ENCODE data around the gene DIPK1A. TPM values are rescaled to one million over a fixed set of nuclear protein-coding genes. Genes with fewer than 3 reads are reported as not detected.

DIPK1A gene
- total and polyA plus RNA-seq, 2 experiments from 2014 or later = 26.6 to 51.6 TPM

DNA sequence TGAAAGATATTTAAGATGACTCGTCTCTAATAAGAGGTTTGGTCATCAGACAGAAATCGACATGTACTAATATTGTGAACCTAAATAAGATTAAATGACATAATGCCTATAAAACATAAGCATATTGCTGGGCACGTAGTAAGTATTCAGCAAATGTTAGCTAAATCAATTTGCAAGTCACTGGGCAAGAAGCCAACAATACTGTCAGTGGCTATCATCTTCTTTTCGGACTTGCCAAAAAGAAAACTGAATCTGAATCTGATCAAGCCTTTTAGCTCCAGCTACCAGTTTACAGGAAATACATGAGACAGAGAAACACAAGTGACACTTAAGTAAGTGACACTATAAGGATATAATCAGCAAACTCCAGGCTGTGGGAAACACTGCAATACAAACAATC is 83.5 kb downstream of the DIPK1A start:
- H3F3A ChIP-seq (ENCODE audit: insufficient read depth) = no peaks in the 10 kb centered on the region
- in situ Hi-C loops (cut with MboI) = no loop called here
- no peak overlapping the region for H3K27ac ChIP-seq
- H3K9ac ChIP-seq = no peak overlapping the region
- H3K4me2 ChIP-seq (ENCODE audit: unreplicated experiment) = no peak overlapping the region
- H4K20me1 ChIP-seq (ENCODE audit: insufficient read depth) = no peaks in the 10 kb centered on the region
- no peak overlapping the region for H3K4me3 ChIP-seq
- peak; percentile 42 for DNase-seq
- H3K27me3 ChIP-seq (replicated peaks; ENCODE audit: insufficient read depth) = no peaks in the 10 kb centered on the region
- 51 to 54% methylated on average over 4 of the region's 4 CpGs for WGBS, 2 experiments (ENCODE audit: low coverage in 1 of 2, low lambda C conversion rate in 2 of 2, missing lambda C conversion rate in 2 of 2)
- no peaks in the 10 kb centered on the region for H3K79me2 ChIP-seq (ENCODE audit: insufficient read depth)
- TF ChIP-seq EZH2phosphoT487 (IDR thresholded peaks at IDR 0.05; ENCODE audit: insufficient read depth, low read depth) = no peak
- TF ChIP-seq EZH2 (IDR thresholded peaks at IDR 0.05; ENCODE audit: insufficient read depth, poor library complexity, severe bottlenecking) = no peak
- no peaks in the 10 kb centered on the region for H3K9me2 ChIP-seq (ENCODE audit: insufficient read depth)
- no peaks in the 10 kb centered on the region for H3K9me3 ChIP-seq (ENCODE audit: low read depth)
- H3K36me3 ChIP-seq (ENCODE audit: low read depth) = no peaks in the 10 kb centered on the region
- H2AFZ ChIP-seq = no peak overlapping the region
- H3K4me1 ChIP-seq (ENCODE audit: insufficient read depth) = no peaks in the 10 kb centered on the region

DNA sequence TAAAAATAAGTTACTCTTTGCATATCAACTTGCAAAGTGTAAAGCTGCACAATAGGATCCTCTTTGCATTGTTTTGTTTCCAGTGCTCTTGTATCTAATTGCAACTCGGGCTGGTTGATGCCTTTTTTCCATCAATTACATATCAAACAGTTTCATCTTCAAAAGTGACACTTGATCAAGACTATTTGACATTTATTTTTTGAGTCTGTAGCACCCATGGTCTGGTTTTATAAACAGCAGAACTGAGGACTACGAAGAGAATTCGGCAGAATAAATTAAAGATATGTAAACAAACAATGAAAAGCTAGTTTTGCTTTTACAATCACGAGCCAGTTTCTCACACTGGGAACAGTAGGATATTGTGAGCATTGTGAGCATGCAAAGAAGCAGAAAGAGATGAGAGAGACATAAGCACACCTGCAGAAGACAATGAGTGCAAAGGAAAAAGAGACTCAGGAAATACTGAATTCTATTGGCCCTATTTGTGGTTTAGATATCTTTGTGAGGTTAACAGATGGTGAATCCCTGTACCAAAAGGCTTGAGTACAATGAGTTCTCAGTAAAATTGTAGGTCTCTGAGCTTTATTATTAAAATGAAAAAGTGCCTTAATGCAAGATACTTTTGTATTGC is 84.1 kb downstream of the DIPK1A start:
- H3K9ac ChIP-seq = no peak overlapping the region
- DNase-seq = no peak

DNA sequence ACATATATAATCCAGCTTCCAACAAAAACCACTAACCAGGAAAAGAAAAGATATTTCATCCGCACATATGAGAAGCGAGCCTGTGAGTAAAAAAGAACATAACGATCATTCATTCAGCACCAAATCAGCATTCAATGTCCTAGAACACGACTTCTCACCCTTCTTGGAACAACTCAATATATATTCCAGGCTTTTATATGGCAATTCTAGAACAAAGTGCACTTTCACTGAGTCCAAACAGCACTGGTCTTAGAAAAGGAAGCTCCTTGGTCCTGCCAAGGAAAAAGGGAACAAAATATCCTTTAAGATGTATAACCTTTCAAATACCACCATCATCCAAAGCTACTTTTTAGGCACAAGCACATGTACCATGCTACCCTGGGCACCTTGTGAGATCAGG is 84.9 kb downstream of the DIPK1A start:
- H3K79me2 ChIP-seq (ENCODE audit: insufficient read depth) = no peaks in the 10 kb centered on the region
- in situ Hi-C loops (cut with MboI) = no loop called here
- no peaks in the 10 kb centered on the region for H3F3A ChIP-seq (ENCODE audit: insufficient read depth)
- no peak overlapping the region for H2AFZ ChIP-seq
- 91 to 95% methylated on average over 4 of the region's 4 CpGs for WGBS, 2 experiments (ENCODE audit: low coverage in 1 of 2, low lambda C conversion rate in 2 of 2, missing lambda C conversion rate in 2 of 2)
- no peaks in the 10 kb centered on the region for H3K9me3 ChIP-seq (ENCODE audit: low read depth)
- 0 out of 2 replicates have a peak, but pooled peaks cover 6% of the 10 kb centered on the region for H3K36me3 ChIP-seq (ENCODE audit: low read depth)
- H3K4me3 ChIP-seq = no peak overlapping the region
- H3K27ac ChIP-seq = no peak overlapping the region
- no peak overlapping the region for H3K9ac ChIP-seq
- H3K4me2 ChIP-seq (ENCODE audit: unreplicated experiment) = no peak overlapping the region
- no peaks in the 10 kb centered on the region for H4K20me1 ChIP-seq (ENCODE audit: insufficient read depth)
- TF ChIP-seq EZH2phosphoT487 (IDR thresholded peaks at IDR 0.05; ENCODE audit: insufficient read depth, low read depth) (no peak), EZH2 (IDR thresholded peaks at IDR 0.05; ENCODE audit: insufficient read depth, poor library complexity, severe bottlenecking) (no peak)
- DNase-seq = no peak
- H3K9me2 ChIP-seq (ENCODE audit: insufficient read depth) = no peaks in the 10 kb centered on the region
- H3K4me1 ChIP-seq (ENCODE audit: insufficient read depth) = no peaks in the 10 kb centered on the region
- H3K27me3 ChIP-seq (replicated peaks; ENCODE audit: insufficient read depth) = no peaks in the 10 kb centered on the region

More for the DNA sequence above, 84.1 kb downstream of the DIPK1A start:
- no peaks in the 10 kb centered on the region for H3K9me2 ChIP-seq (ENCODE audit: insufficient read depth)
- H4K20me1 ChIP-seq (ENCODE audit: insufficient read depth) = no peaks in the 10 kb centered on the region
- 87 to 88% methylated on average over 4 of the region's 4 CpGs for WGBS, 2 experiments (ENCODE audit: low coverage in 1 of 2, low lambda C conversion rate in 2 of 2, missing lambda C conversion rate in 2 of 2)
- H3F3A ChIP-seq (ENCODE audit: insufficient read depth) = no peaks in the 10 kb centered on the region
- no peaks in the 10 kb centered on the region for H3K4me1 ChIP-seq (ENCODE audit: insufficient read depth)
- no peaks in the 10 kb centered on the region for H3K27me3 ChIP-seq (replicated peaks; ENCODE audit: insufficient read depth)
- H3K4me3 ChIP-seq = no peak overlapping the region
- in situ Hi-C loops (cut with MboI) = no loop called here
- no peaks in the 10 kb centered on the region for H3K79me2 ChIP-seq (ENCODE audit: insufficient read depth)
- 0 out of 2 replicates have a peak, but pooled peaks cover 4% of the 10 kb centered on the region for H3K36me3 ChIP-seq (ENCODE audit: low read depth)
- H2AFZ ChIP-seq = no peak overlapping the region
- H3K9me3 ChIP-seq (ENCODE audit: low read depth) = no peaks in the 10 kb centered on the region
- H3K4me2 ChIP-seq (ENCODE audit: unreplicated experiment) = no peak overlapping the region
- TF ChIP-seq EZH2phosphoT487 (IDR thresholded peaks at IDR 0.05; ENCODE audit: insufficient read depth, low read depth) (no peak), EZH2 (IDR thresholded peaks at IDR 0.05; ENCODE audit: insufficient read depth, poor library complexity, severe bottlenecking) (no peak)
- no peak overlapping the region for H3K27ac ChIP-seq

DNA sequence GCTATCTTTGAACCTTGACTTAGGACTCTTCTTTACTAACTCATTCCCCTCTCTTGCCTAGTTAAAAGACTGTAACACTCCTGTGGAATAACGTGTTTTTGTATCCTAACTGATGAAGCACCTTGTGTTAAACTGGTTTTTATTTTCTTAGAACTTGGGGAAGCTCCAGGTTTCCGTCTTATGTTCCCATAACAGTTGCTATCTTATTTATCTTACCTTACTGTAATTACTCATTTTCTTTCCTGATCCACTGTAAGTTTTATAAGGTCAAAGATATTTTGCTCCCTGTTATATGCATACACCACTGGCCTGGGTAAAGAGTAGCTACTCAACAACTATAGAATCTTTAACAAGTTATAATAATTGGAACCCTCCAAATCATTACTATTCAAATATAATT is 86.3 kb downstream of the DIPK1A start:
- Histone ChIP-seq H2AFZ (no peak overlapping the region), H3K4me3 (no peak overlapping the region), H3F3A (ENCODE audit: insufficient read depth) (no peaks in the 10 kb centered on the region), H3K9me2 (ENCODE audit: insufficient read depth) (no peaks in the 10 kb centered on the region), H4K20me1 (ENCODE audit: insufficient read depth) (no peaks in the 10 kb centered on the region), H3K79me2 (ENCODE audit: insufficient read depth) (no peaks in the 10 kb centered on the region), H3K9me3 (ENCODE audit: low read depth) (no peaks in the 10 kb centered on the region), H3K4me1 (ENCODE audit: insufficient read depth) (no peaks in the 10 kb centered on the region), H3K27ac (no peak overlapping the region), H3K4me2 (ENCODE audit: unreplicated experiment) (no peak overlapping the region), H3K27me3 (replicated peaks; ENCODE audit: insufficient read depth) (no peaks in the 10 kb centered on the region), H3K36me3 (ENCODE audit: low read depth) (0 out of 2 replicates have a peak, but pooled peaks cover 6% of the 10 kb centered on the region), H3K9ac (no peak overlapping the region)
- in situ Hi-C loops (cut with MboI) = no loop called here
- WGBS, 2 experiments (ENCODE audit: low coverage in 1 of 2, low lambda C conversion rate in 2 of 2, missing lambda C conversion rate in 2 of 2) = 75 to 77% methylated on average over 2 of the region's 2 CpGs
- no peak for DNase-seq
- TF ChIP-seq EZH2 (IDR thresholded peaks at IDR 0.05; ENCODE audit: insufficient read depth, poor library complexity, severe bottlenecking) (no peak), EZH2phosphoT487 (IDR thresholded peaks at IDR 0.05; ENCODE audit: insufficient read depth, low read depth) (no peak)
